ENCODE results near the gene KBTBD3.
A peak's percentile ranks its signal among the peaks of the same experiment; 100 is the strongest.
"Not testable (repeated sequence)": the region's sequence is repeated elsewhere in the genome, so short reads cannot be mapped to it uniquely, and the experiment has no call there.

KBTBD3 gene

DNA sequence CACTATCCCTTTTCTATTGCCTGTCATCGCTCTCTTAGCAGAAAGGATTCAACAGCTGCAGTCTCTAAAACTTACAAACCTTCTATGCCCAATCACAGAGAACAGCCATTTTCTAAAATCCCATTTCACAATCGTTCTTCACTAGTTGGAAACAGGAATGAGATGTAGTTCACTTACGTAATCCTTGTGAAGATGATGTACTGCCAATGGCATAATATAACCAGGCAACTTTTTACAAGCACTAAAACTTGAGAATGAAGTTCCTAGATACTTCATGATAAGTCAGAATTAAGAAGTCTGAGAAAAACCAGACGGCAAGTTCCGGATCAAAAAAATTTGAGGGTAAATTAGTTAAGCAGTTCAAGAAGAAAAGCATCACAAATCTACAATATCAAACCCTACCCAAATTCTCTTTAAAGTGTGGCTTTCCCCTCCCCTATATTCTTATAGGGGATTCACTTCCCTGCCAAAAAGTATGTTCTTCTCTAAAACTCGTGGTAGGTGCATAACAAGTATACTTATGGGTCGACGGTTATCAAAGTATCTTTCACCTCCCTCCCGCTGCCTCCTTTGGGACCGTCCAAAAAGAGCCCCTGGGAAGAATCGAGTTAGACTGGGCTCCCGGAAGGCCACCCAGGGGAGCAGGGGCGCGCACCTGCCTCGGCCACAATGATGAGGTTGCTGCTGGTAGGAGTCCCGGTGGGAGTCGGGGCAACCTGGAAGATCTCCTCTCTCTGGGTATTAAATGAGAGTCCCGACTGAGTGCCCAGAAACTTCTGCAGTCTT, 55.8 kb downstream of the KBTBD3 start:
- peak; percentile 75 for DNase-seq (ENCODE audit: low read depth)
- peak overlapping the region; percentile 94 for H3K4me3 ChIP-seq (replicated peaks; ENCODE audit: low read depth, low read length)
- TF ChIP-seq, protein P1, sequence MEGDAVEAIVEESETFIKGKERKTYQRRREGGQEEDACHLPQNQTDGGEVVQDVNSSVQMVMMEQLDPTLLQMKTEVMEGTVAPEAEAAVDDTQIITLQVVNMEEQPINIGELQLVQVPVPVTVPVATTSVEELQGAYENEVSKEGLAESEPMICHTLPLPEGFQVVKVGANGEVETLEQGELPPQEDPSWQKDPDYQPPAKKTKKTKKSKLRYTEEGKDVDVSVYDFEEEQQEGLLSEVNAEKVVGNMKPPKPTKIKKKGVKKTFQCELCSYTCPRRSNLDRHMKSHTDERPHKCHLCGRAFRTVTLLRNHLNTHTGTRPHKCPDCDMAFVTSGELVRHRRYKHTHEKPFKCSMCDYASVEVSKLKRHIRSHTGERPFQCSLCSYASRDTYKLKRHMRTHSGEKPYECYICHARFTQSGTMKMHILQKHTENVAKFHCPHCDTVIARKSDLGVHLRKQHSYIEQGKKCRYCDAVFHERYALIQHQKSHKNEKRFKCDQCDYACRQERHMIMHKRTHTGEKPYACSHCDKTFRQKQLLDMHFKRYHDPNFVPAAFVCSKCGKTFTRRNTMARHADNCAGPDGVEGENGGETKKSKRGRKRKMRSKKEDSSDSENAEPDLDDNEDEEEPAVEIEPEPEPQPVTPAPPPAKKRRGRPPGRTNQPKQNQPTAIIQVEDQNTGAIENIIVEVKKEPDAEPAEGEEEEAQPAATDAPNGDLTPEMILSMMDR (IDR thresholded peaks at IDR 0.05; ENCODE audit: low read length, missing control alignments) = no peak

DNA sequence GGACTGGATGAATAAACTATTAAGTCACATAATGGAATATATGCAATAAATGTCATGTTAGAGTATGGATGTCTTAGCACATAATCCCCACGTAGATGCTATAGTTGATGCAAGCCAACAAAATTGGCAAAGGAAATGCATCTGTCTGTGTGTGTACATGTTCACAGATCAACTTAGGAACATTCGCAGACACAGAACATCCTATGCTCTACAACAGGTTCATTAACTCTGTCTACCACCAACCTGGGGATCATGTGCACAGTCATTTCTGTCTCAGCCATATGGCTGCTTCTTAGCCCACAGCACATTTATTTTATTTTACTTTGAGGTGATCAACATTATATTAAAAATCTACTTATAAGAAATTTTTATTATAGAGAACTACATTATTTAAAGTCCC, 60.1 kb downstream of the KBTBD3 start:
- TF ChIP-seq, protein P1 (IDR thresholded peaks at IDR 0.05; ENCODE audit: low read length, missing control alignments) = no peak
- DNase-seq (ENCODE audit: low read depth) = no peak
- H3K4me3 ChIP-seq (replicated peaks; ENCODE audit: low read depth, low read length) = no peak overlapping the region

DNA sequence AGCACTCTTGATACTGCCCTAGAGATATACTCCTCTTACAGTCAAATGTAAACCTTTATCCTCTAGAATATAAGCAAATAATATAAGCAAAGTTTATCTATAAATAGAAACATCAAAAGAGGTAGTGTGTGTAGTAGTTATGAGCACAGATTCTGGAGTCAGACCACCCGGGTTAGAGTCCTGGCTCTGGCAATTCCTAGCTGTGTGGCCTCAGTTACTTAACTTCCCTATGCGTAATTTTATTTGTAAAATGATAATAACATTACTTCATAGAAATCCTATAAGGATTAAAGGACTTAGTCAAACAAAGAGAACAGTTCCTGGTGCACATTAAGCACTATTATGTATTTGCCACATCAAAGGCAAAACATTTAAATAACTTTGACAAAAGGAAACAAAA, 62.1 kb downstream of the KBTBD3 start:
- TF ChIP-seq, protein P1 (IDR thresholded peaks at IDR 0.05; ENCODE audit: low read length, missing control alignments) = no peak
- DNase-seq (ENCODE audit: low read depth) = no peak
- H3K4me3 ChIP-seq (replicated peaks; ENCODE audit: low read depth, low read length) = no peak overlapping the region

DNA sequence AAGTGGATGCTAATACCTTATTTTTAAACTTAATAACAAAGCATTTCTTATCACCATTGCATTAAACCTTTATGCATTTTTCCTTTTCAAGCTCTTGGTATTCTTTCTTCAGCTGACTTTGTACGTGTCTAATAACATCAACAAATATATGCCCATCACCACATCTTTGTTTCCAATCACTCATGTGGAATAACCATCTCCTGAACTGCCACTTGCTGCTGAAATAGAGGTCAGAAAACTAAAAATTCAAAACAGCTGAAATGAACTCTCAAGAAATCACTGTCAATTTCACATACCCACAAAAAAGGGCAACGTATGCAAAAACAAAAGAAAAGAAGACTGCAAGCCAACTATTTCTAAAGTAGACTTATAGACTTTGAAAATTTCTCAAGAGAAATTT, 62.5 kb downstream of the KBTBD3 start:
- DNase-seq (ENCODE audit: low read depth) = no peak
- TF ChIP-seq, protein P1 (IDR thresholded peaks at IDR 0.05; ENCODE audit: low read length, missing control alignments) = no peak
- H3K4me3 ChIP-seq (replicated peaks; ENCODE audit: low read depth, low read length) = no peak overlapping the region

DNA sequence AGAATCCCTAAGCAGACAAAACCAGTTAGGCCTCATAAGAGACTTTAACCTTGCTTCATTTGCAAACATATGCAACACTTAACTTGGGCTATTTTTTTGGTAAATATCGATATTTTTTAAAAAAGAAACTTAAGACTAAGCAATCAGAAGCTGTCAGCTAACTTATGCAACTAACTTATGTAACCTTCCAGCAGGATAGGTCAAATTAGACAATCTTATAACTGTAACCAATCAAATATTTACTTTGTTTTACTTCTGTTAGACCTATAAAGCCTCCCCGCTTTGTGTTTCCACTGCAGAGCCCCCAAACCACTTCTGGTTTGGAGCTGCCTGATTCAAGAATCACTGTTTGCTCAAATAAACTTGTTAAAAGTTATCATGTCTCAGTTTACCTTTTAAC, 63.1 kb downstream of the KBTBD3 start:
- TF ChIP-seq, protein P1 (IDR thresholded peaks at IDR 0.05; ENCODE audit: low read length, missing control alignments) = no peak
- no peak overlapping the region for H3K4me3 ChIP-seq (replicated peaks; ENCODE audit: low read depth, low read length)

DNA sequence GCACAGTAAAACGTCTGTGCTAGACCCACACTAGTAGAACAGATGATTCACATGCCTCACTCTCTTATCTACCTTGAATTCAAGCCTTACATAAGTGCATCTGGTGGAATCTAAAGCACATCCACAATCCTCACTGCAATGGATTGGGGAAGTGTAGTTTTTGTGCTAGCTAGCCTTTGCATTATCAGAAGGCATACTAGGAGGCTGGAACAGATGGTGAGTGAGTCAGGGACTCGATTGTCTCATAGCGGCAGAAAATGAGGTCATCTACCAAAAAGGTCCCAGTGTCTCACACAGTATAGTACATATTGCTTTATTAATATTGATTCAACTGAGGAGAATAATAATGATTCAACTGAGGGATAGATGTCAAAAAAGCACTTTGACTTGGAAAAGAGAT, 64.4 kb downstream of the KBTBD3 start:
- TF ChIP-seq, protein P1 (IDR thresholded peaks at IDR 0.05; ENCODE audit: low read length, missing control alignments) = no peak
- no peak overlapping the region for H3K4me3 ChIP-seq (replicated peaks; ENCODE audit: low read depth, low read length)
- peak; percentile 88 for DNase-seq (ENCODE audit: low read depth)

More for the DNA sequence above, 63.1 kb downstream of the KBTBD3 start:
- no peak for DNase-seq (ENCODE audit: low read depth)

DNA sequence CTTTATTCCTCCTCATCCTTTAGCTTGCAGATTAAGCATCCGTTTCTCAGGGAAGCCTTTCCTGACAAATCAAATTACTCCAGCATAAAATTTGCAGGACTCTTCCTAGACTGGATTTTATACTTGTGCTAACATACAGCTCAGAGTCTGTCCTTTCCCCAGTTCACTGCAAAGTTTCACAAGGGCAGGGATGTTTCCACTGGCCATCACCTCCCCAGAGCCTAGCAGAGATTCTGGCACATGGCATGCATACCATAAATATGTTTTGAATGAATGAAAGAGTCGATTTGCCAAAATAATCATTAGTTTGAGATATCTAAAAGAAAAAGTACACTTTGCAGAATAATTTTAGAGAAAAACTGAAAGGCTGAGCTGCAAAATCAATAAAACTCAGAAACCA, 65.7 kb downstream of the KBTBD3 start:
- no peak overlapping the region for H3K4me3 ChIP-seq (replicated peaks; ENCODE audit: low read depth, low read length)
- TF ChIP-seq, protein P1 (IDR thresholded peaks at IDR 0.05; ENCODE audit: low read length, missing control alignments) = no peak
- DNase-seq (ENCODE audit: low read depth) = peak; percentile 33

DNA sequence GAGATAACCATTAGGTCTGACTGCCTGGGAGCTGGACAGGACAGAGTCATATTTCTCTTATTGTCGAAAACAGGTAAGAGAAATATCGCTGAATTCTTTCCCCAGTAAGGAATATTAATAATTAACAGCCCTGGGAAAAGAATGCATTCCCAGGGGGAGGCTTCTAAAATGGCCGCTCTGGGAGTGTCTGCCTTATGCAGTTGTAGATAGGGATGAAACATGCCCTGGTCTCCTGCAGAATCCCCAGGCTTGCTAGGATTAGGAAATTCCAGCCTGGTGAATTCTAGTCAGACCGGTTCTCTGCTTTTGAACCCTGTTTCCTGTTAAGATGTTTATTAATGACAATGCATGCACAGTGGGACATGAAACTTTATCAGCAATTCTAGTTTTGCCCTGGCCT, 74.1 kb downstream of the KBTBD3 start:
- H3K4me3 ChIP-seq (replicated peaks; ENCODE audit: low read depth, low read length); DNase-seq (ENCODE audit: low read depth): not testable (repeated sequence)

All from fibroblast of pulmonary artery (primary cell).